NCI-H446 treated with DMSO at 0.1 percent for 48 hours (cell line): ENCODE measurements around the gene KCNMA1.
A peak's percentile ranks its signal among the peaks of the same experiment; 100 is the strongest.
"Not testable (repeated sequence)": the region's sequence is repeated elsewhere in the genome, so short reads cannot be mapped to it uniquely, and the experiment has no call there.

ENCODE experiments used
- DNase-seq: peaks from one replicate; lab custom pipeline; 2025; lab: John Stamatoyannopoulos, UW

KCNMA1 gene

GRCh38 chr10:77637532-77638320, at the start of gene KCNMA1:
KCNMA1 (minus strand) TSS chr10:77637808.
- no peak for DNase-seq

DNA sequence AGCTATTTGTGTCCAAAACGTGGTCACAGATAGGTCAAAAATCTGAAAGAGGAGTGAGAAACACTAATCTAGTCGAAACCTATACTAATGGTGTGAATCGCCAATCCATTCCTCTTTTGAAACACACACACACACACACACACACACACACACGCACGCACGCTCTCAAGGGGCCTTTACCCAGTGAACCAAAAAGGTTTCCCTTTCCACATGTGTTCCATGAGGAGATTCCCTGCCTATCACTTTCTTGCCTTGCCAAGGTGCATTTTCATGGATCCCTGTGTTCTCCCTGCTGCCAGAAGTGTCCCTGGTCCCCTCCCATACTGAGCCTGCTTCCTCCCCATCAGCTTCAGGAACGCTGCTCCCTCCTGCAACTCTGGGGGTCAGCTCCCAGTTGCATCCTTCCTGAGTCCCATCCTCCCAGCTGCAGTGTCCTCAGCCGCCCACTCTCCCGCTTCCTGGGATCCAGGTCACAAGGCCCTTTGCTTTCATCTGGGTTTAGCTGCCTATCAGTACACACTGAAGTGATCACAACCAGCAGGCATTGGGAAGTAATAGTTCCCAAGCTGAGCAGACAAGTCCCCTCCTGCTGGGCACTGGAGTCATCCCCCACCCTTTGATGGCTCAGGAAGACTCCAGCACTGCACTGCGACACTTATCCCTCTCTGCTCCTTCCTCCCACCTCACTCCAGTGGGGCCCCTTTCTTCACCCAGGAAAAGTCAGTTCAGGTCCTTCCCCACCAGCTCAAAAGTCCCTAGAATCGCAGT, 49.2 kb upstream of the KCNMA1 start:
- no peak for DNase-seq

GRCh38 chr10:77686096-77686495, 48.5 kb upstream of the KCNMA1 start:
- DNase-seq = no peak

DNA sequence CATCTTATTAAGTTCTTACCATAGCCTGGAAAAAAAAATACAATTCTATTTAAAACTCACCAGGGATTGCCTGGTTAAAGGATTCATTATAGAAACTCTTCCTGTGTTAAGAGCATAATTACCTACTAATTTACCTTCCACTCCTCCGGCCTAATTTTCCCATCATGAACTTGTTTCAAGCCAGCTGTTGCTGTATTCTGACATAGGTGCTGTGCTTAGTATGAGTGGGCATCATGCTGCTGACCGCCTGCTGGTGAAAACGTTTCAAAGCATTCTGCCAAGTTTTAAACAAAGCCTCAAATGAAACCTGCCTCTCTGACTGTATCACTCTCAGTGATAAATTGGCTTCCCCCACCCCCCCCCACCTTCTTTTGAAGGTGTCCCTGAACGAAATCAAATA, 47.8 kb upstream of the KCNMA1 start:
- no peak for DNase-seq

DNA sequence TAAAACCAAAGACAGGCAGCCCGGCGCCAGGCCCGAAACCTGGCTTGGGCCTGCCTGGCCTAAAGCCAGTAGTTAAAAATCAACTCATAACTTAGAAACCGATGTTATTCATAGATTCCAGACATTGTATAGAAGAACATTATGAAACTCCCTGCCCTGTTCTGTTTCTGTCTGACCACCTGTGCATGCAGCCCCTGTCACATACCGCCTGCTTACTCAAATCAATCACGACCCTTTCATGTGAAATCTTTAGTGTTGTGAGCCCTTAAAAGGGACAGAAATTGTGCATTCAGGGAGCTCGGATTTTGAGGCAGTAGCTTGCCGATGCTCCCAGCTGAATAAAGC, 45.5 kb upstream of the KCNMA1 start:
- not testable (repeated sequence) for DNase-seq

- no peak for DNase-seq
Observed at GRCh38 chr10:77682393-77683087, 44.9 kb upstream of the KCNMA1 start.

- DNase-seq = no peak
Observed at GRCh38 chr10:77681839-77682238, 44.2 kb upstream of the KCNMA1 start.

- DNase-seq = no peak
Observed at GRCh38 chr10:77680811-77681210, 43.2 kb upstream of the KCNMA1 start.

DNA sequence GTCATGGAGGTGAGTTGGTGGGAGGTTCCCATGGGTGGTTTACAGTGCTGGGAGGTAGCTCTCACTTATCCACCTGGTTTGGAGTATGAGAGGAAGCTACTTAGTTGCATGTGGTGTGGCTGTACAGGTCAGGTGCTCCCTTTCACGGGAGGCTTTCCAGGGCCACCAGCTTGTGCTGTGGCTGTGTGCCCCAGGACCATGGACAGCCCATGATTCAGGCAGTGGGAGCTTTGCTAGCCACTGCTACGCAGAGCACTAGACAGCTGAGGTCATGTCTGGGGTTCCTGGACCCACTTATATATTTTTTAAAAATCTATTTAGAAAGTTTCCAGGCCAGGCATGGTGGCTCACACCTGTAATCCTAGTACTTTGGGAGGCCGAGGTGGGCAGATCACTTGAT, 42.5 kb upstream of the KCNMA1 start:
- no peak for DNase-seq

DNA sequence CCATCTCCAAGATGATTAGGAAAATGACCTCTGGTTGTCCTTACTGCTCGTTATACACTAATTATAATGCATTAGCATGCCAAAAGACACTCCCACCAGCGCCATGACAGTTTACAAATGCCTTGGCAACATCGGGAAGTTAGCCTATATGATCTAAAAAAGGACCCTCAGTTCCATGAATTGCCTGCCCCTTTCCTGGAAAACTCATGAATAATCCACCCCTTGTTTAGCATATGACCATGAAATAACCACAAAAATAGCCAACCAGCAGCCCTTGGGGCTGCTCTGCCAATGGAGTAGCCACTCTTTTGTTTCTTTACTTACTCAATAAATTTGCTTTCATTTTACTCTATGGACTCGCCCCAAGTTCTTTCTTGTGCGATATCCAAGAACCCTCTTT, 41.6 kb upstream of the KCNMA1 start:
- no peak for DNase-seq

GRCh38 chr10:77678146-77678545, 40.5 kb upstream of the KCNMA1 start:
- DNase-seq = no peak

- no peak for DNase-seq
Observed at GRCh38 chr10:77675347-77675746, 37.7 kb upstream of the KCNMA1 start.

GRCh38 chr10:77673515-77674140, 36.0 kb upstream of the KCNMA1 start:
- DNase-seq = no peak

DNA sequence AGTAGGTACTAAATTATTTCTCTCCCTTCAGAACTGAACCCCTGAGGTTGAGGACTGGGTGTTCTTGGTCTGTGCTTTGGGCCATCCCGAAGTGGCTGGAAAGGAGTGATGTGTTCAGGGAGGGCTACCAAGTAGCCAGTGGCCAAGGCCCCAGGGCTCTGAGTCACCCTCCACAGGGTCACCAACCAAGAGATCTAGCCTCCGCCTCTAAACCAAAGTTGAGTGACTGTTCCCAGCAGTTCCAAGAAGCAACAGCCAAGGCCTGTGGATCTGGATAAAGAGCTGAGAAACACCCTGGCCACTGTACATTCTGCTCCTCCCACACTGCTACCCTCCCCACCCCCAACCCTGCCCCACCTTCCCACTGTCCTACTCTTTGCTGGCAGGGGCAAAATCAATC, 35.5 kb upstream of the KCNMA1 start:
- DNase-seq = no peak

DNA sequence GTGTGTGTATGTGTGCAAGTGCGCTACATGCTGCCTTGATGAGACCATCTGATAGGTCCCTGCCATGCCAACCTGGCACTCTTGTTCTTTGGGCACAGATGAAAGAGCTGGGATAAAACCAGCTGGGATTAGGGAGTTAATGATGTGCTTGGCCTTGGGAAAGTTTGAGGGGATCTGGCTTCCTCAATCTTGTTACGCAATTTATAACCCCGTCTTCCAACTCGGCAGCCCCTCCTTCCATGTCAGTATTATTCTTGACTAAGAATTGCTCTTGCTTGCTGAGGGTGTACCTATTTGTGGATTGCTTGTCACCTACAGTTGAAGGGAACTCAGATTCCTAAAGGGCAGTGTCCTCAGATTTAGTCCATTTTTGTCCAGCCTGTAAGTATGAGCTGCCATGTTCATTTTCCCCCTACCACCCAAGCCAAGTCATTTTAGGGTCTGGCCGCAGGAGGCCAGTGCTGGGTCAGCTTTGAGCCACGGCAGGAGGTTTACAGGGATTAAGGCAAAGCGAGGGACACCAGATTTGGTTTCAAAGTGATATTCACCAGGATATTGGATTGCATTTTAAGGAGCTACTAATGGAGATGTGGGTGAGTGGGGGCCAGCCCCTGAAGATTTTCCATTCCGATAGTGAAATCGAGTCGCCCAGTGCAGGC, 34.1 kb upstream of the KCNMA1 start:
- no peak for DNase-seq

DNA sequence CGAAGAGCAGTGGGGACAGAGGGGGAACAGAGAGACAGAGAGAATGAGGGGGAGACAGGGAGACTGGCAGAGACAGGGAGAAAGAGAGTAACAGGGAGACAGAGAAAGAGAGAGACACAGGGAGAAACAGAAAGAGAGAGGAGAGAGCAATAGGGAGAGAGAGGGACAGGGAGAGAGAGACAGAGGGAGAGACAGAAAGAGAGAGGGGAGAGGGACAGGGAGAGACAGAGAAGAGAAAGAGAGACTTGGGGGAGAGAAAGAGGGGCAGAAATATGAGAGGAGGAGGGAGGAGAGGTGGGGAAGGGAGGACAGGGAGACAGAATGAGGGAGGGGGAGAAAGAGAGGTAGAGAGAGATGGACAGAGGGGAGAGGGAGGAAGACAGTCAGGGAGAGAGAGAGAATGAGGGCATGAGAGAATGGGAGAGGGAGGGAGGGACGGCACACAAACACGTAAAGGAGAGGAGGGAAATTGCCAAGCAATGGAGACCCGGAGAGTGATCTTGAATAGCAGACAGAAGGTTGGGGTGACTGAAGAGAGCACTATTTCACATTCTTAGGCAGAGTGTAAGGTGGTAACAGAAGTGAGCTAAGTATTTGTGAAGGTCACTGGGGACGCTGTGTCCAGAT, 33.3 kb upstream of the KCNMA1 start:
- DNase-seq = no peak

- no peak for DNase-seq
Observed at GRCh38 chr10:77669892-77670291, 32.3 kb upstream of the KCNMA1 start.

GRCh38 chr10:77667426-77668324, 30.1 kb upstream of the KCNMA1 start:
- peak; percentile 62 for DNase-seq

DNA sequence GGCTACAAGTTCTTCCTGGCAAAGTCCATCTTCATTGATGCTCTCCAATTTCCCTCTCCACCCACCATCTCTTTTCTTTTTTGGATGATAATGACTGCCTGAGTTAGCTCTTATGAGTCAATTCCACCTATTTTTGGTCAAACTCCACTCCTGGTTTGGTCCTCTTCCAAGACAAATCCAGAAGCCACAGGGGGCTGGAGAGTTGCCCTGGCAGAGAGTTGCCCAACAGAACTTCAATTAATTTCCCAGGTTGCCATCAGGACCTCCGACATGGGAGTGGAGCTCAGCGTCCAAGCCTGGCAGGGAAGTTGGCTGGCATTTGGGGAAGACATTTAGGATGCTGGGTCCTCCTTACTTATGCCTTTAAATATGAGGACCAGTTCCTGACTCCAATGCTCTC, 29.2 kb upstream of the KCNMA1 start:
- DNase-seq = peak; percentile 90

- DNase-seq = no peak
Observed at GRCh38 chr10:77664696-77665095, 27.1 kb upstream of the KCNMA1 start.
